T-helper 1 cell treated with Interleukin-12 subunit alpha and Interleukin-12 subunit beta and Interleukin-4 antibody, amounts not matched to agents 30 μg/mL and 1 μg/mL, for 36 hours (primary cell): Measurements from ENCODE around the gene CHN1.
A peak's percentile ranks its signal among the peaks of the same experiment; 100 is the strongest.

Experiments used
- H3K27ac Mint-ChIP-seq: one replicate; pipeline ENCODE4 v1.8.0; 2021; ENCODE audit warnings: mild to moderate bottlenecking, mixed read lengths
- H3K27me3 Mint-ChIP-seq: one replicate; pipeline ENCODE4 v1.8.0; 2021; ENCODE audit warnings: low read depth, mixed read lengths
- H3K36me3 Mint-ChIP-seq: one replicate; pipeline ENCODE4 v1.8.0; 2021; ENCODE audit warnings: low read depth, mixed read lengths
- H3K4me1 Mint-ChIP-seq: one replicate; pipeline ENCODE4 v1.8.0; 2021; ENCODE audit warnings: low read depth, mixed read lengths
- H3K4me3 Mint-ChIP-seq: one replicate; pipeline ENCODE4 v1.8.0; 2021; ENCODE audit warnings: mild to moderate bottlenecking, moderate library complexity, mixed read lengths
- H3K9me3 Mint-ChIP-seq: one replicate; pipeline ENCODE4 v1.8.0; 2021; ENCODE audit warnings: mixed read lengths

CHN1 gene

DNA sequence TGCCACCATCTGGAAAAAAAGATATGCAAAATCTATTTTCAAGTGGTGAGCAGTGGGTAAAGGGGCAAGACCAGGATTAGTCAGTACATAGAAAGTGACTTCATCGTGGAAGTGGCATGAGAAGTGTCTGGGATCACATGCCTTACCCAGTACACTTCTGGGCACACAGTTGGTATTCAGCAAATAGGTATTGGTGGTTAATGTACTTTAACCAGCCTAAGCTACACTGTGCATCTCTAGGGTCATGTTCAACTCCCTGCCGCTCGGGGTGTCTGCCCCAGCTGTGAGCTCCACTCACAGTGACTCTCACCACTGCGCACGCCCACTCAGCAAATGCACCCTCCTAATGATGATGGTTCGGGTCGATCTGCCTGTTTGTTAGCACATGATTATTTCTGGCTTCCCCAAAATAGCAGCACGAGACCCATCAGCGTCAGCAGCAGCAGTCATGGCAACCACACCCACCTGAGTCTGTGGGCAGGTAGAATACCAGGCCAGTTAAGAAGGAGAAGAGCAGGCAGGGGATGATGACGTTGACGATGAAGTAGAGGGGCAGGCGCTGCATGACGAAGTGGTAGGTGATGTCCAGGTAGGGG is 252.0 kb downstream of the CHN1 start:
- Mint-ChIP-seq H3K4me1 (peaks cover 28% of the 10 kb centered on the region), H3K4me3 (no peak overlapping the region), H3K27me3 (peaks cover 18% of the 10 kb centered on the region), H3K27ac (peak overlapping the region; percentile 71), H3K36me3 (no peaks in the 10 kb centered on the region), H3K9me3 (no peaks in the 10 kb centered on the region)

DNA sequence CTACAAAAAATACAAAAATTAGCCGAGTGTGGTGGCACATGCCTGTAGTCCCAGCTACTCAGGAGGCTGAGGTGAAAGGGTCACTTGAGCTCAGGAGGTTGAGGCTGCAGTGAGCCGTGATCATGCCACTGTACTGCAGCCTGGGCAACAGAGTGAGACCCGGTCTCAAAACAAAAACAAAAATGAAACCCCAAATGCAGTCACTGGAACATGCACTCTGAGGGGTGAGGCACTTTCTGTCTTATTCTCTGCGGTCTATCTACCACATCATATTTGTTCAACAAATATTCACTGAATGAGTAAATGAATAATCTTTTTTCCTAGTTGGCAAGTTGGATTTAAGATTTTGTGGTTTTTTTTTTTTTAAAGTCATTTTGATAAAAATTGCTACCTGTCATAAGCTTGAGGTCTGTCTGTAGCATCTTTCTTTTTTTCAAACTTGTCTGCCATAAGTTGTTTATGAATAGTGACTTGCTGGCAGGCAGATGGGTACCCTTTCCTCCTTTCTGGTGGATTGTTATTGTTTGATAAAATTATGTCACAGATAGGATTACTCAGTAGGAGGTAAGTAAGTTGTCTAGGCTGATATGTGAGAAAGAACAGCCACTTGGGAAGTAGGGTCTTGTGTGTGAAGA is 252.7 kb downstream of the CHN1 start:
- H3K36me3 Mint-ChIP-seq = no peaks in the 10 kb centered on the region
- H3K27me3 Mint-ChIP-seq = peaks cover 23% of the 10 kb centered on the region
- peak overlapping the region; percentile 71 for H3K27ac Mint-ChIP-seq
- no peaks in the 10 kb centered on the region for H3K9me3 Mint-ChIP-seq
- H3K4me3 Mint-ChIP-seq = peak overlapping the region; percentile 57
- peaks cover 28% of the 10 kb centered on the region for H3K4me1 Mint-ChIP-seq

DNA sequence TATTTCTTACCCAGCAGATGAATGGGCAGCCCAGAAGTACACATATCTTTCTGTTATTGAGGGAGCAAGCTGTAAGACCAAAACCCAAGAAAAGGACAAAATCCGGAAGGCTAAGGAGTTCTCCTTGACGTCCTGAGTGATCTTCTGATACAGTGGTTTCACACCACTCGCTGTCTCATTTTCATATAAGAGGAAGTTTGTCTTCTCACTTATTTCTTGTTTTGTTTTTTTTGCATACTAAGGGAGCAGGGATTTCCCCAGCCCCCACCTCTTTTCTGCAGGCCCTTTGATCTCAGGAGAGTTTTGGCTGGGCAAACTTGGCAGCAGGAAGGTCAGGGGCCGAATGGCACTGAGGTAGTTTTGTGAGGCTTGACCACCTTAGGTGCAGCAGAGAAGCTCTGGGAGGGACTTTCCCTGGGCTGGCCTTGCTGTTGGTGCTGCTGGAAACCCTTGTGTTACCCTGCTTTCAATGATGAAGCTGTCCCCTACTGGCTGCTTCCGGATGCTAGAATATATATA is 254.2 kb downstream of the CHN1 start:
- Mint-ChIP-seq H3K4me1 (peaks cover 28% of the 10 kb centered on the region), H3K27ac (peak overlapping the region; percentile 16), H3K4me3 (peak overlapping the region; percentile 41), H3K9me3 (no peaks in the 10 kb centered on the region), H3K36me3 (no peaks in the 10 kb centered on the region), H3K27me3 (peaks cover 29% of the 10 kb centered on the region)

DNA sequence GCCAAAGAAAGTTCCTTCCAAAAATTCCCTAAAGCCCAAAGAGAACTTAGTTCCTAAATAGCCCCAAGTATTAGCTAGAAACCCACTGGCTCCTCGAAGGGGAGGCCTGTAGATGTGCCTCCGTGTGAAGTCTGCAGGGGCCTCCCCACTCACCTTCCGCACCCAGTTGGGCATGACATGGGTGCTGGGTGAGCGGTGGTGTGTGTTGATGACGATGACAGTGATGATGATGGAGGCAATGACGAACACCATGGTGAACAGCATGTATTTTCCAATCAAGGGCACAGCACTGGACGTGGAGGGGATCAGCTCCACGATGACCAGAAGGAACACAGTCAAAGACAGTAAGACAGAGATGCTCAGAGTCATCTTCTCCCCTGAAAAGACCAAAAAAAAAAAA is 255.4 kb downstream of the CHN1 start:
- Mint-ChIP-seq H3K4me1 (peaks cover 28% of the 10 kb centered on the region), H3K27ac (no peak overlapping the region), H3K27me3 (peaks cover 29% of the 10 kb centered on the region), H3K36me3 (no peaks in the 10 kb centered on the region), H3K9me3 (no peaks in the 10 kb centered on the region), H3K4me3 (no peak overlapping the region)

DNA sequence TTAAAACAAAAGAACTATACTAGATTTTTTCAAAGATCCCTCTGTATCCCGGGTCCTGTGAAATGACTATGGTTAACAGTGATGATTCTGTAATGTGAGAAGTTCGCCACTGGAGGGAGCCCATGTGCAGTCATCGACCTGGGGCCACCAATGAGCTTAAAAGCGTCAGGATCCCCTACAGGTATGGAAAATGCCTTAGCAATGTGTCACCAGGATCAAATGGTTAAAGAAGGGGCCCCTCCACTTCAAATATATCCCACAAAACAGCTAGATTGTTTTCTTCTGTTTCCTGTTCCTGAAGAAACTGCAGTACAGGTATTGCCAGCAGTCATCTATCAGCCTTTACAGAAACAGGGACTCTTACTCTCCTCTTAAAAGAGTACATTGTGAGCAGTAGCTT is 256.2 kb downstream of the CHN1 start:
- Mint-ChIP-seq H3K27me3 (peaks cover 31% of the 10 kb centered on the region), H3K36me3 (no peaks in the 10 kb centered on the region), H3K9me3 (no peaks in the 10 kb centered on the region), H3K27ac (no peak overlapping the region), H3K4me1 (peaks cover 28% of the 10 kb centered on the region), H3K4me3 (no peak overlapping the region)
